Umbilical cord (tissue), 2 donors: ENCODE results near the gene OCA2. TPM values are rescaled to one million over a fixed set of nuclear protein-coding genes. Genes with fewer than 3 reads are reported as not detected.
A peak's percentile ranks its signal among the peaks of the same experiment; 100 is the strongest.
"Not testable (repeated sequence)": the region's sequence is repeated elsewhere in the genome, so short reads cannot be mapped to it uniquely, and the experiment has no call there.

Source experiments
- DNase-seq: peaks from one replicate; pipeline ENCODE4 v3.0.0-alpha.2; 2015; ENCODE audit warnings: low spot score
- total RNA-seq: library from RNA; depleted of rRNA; stranded (reverse); fragments of >200 nt; gene quantifications from one replicate; pipeline ENCODE4 v1.2.3, GENCODE V29; 2014; ENCODE audit warnings: low replicate concordance; ENCODE audit not compliant: insufficient read depth

The OCA2 gene
- total RNA-seq, 1 donor from 2014 or later: 41.2 TPM

GRCh38 chr15:28023933-28024888 lies 74.9 kb downstream of the OCA2 start:
- no peak for DNase-seq

GRCh38 chr15:28023422-28023821 lies 75.7 kb downstream of the OCA2 start:
- no peak for DNase-seq

GRCh38 chr15:28022961-28023360 lies 76.2 kb downstream of the OCA2 start:
- no peak for DNase-seq

GRCh38 chr15:28022181-28022580 lies 76.9 kb downstream of the OCA2 start:
- DNase-seq: peak; percentile 11

- DNase-seq: peak; percentile 98
Measured at GRCh38 chr15:28021281-28022039, 77.7 kb downstream of the OCA2 start.

GRCh38 chr15:28020644-28021043 lies 78.5 kb downstream of the OCA2 start:
- no peak for DNase-seq

- DNase-seq: no peak
Measured at GRCh38 chr15:28019594-28020309, 79.4 kb downstream of the OCA2 start.

GRCh38 chr15:28018291-28019044 lies 80.6 kb downstream of the OCA2 start:
- DNase-seq: no peak

GRCh38 chr15:28017423-28017924 lies 81.6 kb downstream of the OCA2 start:
- DNase-seq: no peak

- no peak for DNase-seq
Measured at GRCh38 chr15:28015855-28016254, 83.3 kb downstream of the OCA2 start.

GRCh38 chr15:28014623-28015200 lies 84.4 kb downstream of the OCA2 start:
- no peak for DNase-seq

- no peak for DNase-seq
Measured at GRCh38 chr15:28013976-28014375, 85.1 kb downstream of the OCA2 start.

- DNase-seq: no peak
Measured at GRCh38 chr15:28013480-28013879, 85.6 kb downstream of the OCA2 start.

- no peak for DNase-seq
Measured at GRCh38 chr15:28012231-28012630, 86.9 kb downstream of the OCA2 start.

- not testable (repeated sequence) for DNase-seq
Measured at GRCh38 chr15:28008175-28008574, 90.9 kb downstream of the OCA2 start.

- DNase-seq: no peak
Measured at GRCh38 chr15:28006116-28006905, 92.8 kb downstream of the OCA2 start.

- DNase-seq: no peak
Measured at GRCh38 chr15:28005004-28005527, 94.0 kb downstream of the OCA2 start.

GRCh38 chr15:28004143-28005003 lies 94.7 kb downstream of the OCA2 start:
- DNase-seq: no peak
